Ovary (tissue), 3 donors: Measurements from ENCODE around the gene KIRREL1.

Experiments used
- CTCF ChIP-seq, 3 donors: fragments of 450-650 bp in 2 of 3; fragments of 200-600 bp in 1 of 3; IDR thresholded peaks; one replicate each; pipeline versions ENCODE4 v1.5.1 to v1.8.0; 2016 to 2022; ENCODE audit warnings: antibody characterized with exemption in 3 of 3, mild to moderate bottlenecking in 1 of 3
- POLR2A ChIP-seq: fragments of 450-650 bp; IDR thresholded peaks from one replicate; pipeline ENCODE4 v1.6.1; 2017; ENCODE audit warnings: antibody characterized with exemption, mild to moderate bottlenecking, moderate library complexity
- donor health status: DM: no; HTN: no; CAD: no.

- TF ChIP-seq CTCF (IDR thresholded peaks at IDR 0.05), result peak; percentile 81 to 90 (median 88)
- TF ChIP-seq POLR2A, result no peak
Measured at GRCh38 chr1:158035976-158036583, 42.6 kb downstream of the KIRREL1 start.
